Stomach (tissue), 9 donors: Measurements from ENCODE around the gene PANK2. TPM values are rescaled to one million over a fixed set of nuclear protein-coding genes. Genes with fewer than 3 reads are reported as not detected.
"Not testable (repeated sequence)": the region's sequence is repeated elsewhere in the genome, so short reads cannot be mapped to it uniquely, and the experiment has no call there.

Source experiments
- DNase-seq, 2 donors: peaks; one replicate each; pipeline versions ENCODE4 v3.0.0 to v3.0.0-alpha.2; 2013 to 2019
- H3K27ac ChIP-seq, 5 donors: fragments of 200-600 bp in 4 of 5; sonication (generic) in 4 of 5; one replicate each; pipeline ENCODE4 v1.5.1; 2013 to 2019; ENCODE audit warnings: mild to moderate bottlenecking in 1 of 5, moderate library complexity in 1 of 5
- H3K27me3 ChIP-seq, 3 donors: fragments of 200-600 bp; sonication (generic); one replicate each; pipeline ENCODE4 v1.5.1; 2017 to 2019; ENCODE audit warnings: mixed run types in 1 of 3
- H3K36me3 ChIP-seq, 4 donors: fragments of 200-600 bp; sonication (generic); 1 replicate in 3 of 4; 2 replicates in 1 of 4; pipeline ENCODE4 v1.5.1; 2016 to 2019
- H3K4me1 ChIP-seq, 4 donors: fragments of 200-600 bp; sonication (generic); one replicate each; pipeline ENCODE4 v1.5.1; 2016 to 2019
- H3K4me3 ChIP-seq, 4 donors: fragments of 200-600 bp; sonication (generic) in 3 of 4; one replicate each; pipeline ENCODE4 v1.5.1; 2016 to 2019; ENCODE audit warnings: mild to moderate bottlenecking in 1 of 4
- H3K9me3 ChIP-seq, 4 donors: fragments of 200-600 bp; sonication (generic); one replicate each; pipeline ENCODE4 v1.5.1; 2016 to 2019
- EP300 ChIP-seq: sonication (generic); formaldehyde crosslinking; IDR thresholded peaks from one replicate; pipeline ENCODE4 v1.6.1; 2017; ENCODE audit warnings: antibody characterized with exemption
- POLR2A ChIP-seq, 4 donors: fragments of 450-650 bp; IDR thresholded peaks; one replicate each; pipeline ENCODE4 v1.6.1; 2016; ENCODE audit warnings: antibody characterized with exemption in 4 of 4, control low read depth in 2 of 4, mild to moderate bottlenecking in 1 of 4, moderate library complexity in 1 of 4
- POLR2AphosphoS5 ChIP-seq, 3 donors: sonication (generic); formaldehyde crosslinking; IDR thresholded peaks; one replicate each; pipeline ENCODE4 v1.6.1; 2016; ENCODE audit warnings: antibody characterized with exemption in 3 of 3
- WGBS, 5 donors: extraction: QIAGEN DNeasy Blood & Tissue Kit in 3 of 5; methylation state at CpG; one replicate each; pipeline versions ENCODE4 v1.1.5 to v1.1.7; 2013 to 2018; 5-methylcytosine and 5-hydroxymethylcytosine counted together
- intact Hi-C: fragments of 100-400 bp; cut with DNase I; formaldehyde crosslinking; loops from one replicate; pipeline ENCODE4 v1.15.1; 2023; ENCODE audit warnings: low total_unique reads
- polyA plus RNA-seq, 3 donors: library from polyadenylated mRNA; stranded (reverse); fragments of 200-250 nt; gene quantifications; one replicate each; pipeline ENCODE4 v1.2.3, GENCODE V29; 2013
- total RNA-seq, 5 donors: library from RNA; depleted of rRNA; stranded (reverse); fragments of >200 nt; gene quantifications; one replicate each; pipeline versions ENCODE4 v1.1.0 to v1.2.3, GENCODE V29; 2014 to 2016
- TF ChIP-seq, protein P1 (sequence below), 7 experiments: fragments of 450-650 bp in 4 of 7; fragments of 200-600 bp in 3 of 7; sonication (generic) in 3 of 7; IDR thresholded peaks; one replicate each; pipeline ENCODE4 v1.5.1; 2016 to 2019; ENCODE audit warnings: antibody characterized with exemption in 7 of 7, control low read depth in 2 of 7, mild to moderate bottlenecking in 1 of 7
- donor health status: healthy with polysubstance abuse.
- donor health status: Bipolar disorder and iron deficiency.
- donor health status: healthy.

Gene PANK2
- total and polyA plus RNA-seq, 8 donors = 8.8 to 68.4 (median 26.8) TPM

DNA sequence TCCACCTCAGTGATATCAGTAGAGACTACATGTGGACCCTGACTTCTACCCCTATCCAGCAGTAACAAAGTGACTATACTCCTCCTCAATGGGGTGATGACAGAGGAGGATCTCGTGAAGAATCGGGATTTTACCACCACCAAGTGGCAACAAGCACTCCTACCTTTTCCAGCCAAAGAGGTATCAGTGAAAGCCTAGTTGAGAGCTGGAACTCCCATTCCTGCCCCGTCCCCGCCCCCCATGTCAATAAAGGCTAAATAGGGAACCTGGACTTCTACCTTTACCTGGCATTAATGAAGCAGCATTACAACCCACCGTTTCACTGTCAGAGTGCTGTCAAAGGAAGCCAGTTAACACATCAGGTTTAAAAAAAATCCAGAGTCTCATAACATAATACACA lies 80.8 kb downstream of the PANK2 start:
- Histone ChIP-seq H3K9me3 (no peaks in the 10 kb centered on the region), H3K27me3 (no peaks in the 10 kb centered on the region), H3K4me1 (peaks cover 0 to 3% (median 0%) of the 10 kb centered on the region in 4 donors), H3K4me3 (no peak overlapping the region), H3K27ac (no peak overlapping the region), H3K36me3 (peaks cover 0 to 8% (median 0%) of the 10 kb centered on the region in 4 donors)
- WGBS, 5 donors = 73 to 85% (median 78%) methylated on average over 5 of the region's 5 CpGs
- DNase-seq = no peak
- TF ChIP-seq POLR2A (IDR thresholded peaks at IDR 0.05) (no peak), EP300 (no peak), POLR2AphosphoS5 (IDR thresholded peaks at IDR 0.05) (no peak)
- intact Hi-C loops = no loop called here

DNA sequence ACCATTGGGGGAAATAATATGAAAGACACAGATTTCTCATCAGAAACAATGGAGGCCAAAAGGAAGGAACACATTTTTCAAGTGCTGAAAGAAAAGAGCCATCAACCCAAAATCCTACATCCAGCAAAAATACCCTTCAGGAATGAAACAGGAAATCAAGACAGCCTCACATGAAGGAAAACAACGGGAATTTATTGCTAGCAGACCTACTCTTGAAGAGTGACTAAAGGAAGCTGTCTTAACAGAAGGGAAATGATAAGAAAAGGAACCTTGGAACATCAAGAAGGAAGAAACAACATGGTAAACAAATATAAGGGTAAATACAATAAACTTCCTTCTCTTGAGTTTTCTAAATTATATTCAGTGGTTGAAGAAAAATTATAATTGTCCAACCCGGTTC lies 82.0 kb downstream of the PANK2 start:
- H3K4me3 ChIP-seq = no peak overlapping the region
- intact Hi-C loops = no loop called here
- TF ChIP-seq POLR2AphosphoS5 (IDR thresholded peaks at IDR 0.05) = no peak
- no peak for TF ChIP-seq POLR2A (IDR thresholded peaks at IDR 0.05)
- no peak for TF ChIP-seq EP300
- TF ChIP-seq, protein P1, sequence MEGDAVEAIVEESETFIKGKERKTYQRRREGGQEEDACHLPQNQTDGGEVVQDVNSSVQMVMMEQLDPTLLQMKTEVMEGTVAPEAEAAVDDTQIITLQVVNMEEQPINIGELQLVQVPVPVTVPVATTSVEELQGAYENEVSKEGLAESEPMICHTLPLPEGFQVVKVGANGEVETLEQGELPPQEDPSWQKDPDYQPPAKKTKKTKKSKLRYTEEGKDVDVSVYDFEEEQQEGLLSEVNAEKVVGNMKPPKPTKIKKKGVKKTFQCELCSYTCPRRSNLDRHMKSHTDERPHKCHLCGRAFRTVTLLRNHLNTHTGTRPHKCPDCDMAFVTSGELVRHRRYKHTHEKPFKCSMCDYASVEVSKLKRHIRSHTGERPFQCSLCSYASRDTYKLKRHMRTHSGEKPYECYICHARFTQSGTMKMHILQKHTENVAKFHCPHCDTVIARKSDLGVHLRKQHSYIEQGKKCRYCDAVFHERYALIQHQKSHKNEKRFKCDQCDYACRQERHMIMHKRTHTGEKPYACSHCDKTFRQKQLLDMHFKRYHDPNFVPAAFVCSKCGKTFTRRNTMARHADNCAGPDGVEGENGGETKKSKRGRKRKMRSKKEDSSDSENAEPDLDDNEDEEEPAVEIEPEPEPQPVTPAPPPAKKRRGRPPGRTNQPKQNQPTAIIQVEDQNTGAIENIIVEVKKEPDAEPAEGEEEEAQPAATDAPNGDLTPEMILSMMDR (IDR thresholded peaks at IDR 0.05) = no peak
- peaks cover 0 to 3% (median under 1%) of the 10 kb centered on the region in 4 donors for H3K4me1 ChIP-seq
- H3K27me3 ChIP-seq = no peaks in the 10 kb centered on the region
- peaks cover 0 to 8% (median 2%) of the 10 kb centered on the region in 4 donors for H3K36me3 ChIP-seq
- 64 to 91% (median 80%) methylated on average over 2 of the region's 2 CpGs for WGBS, 5 donors
- H3K27ac ChIP-seq = no peak overlapping the region
- no peak for DNase-seq
- H3K9me3 ChIP-seq = no peaks in the 10 kb centered on the region

DNA sequence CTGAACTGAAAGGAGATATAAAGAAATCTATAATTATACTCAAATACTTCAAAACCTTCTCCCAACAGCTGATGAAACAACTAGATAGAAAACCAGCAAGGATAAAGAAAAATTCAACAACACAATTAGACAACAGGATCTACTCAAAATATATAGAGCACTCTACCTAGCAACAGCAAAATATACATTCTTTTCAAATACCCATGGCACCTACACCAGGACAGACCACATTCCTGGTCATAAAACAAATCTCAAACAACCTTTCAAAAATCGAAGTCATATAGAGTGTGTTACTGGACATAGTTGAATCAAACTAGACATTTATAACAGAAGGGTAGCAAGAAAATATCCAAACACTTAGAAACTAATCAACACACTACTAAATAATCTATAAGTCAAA lies 83.0 kb downstream of the PANK2 start:
- WGBS, 5 donors = 93 to 97% (median 95%) methylated on average over 1 of the region's 1 CpG
- no peaks in the 10 kb centered on the region for H3K27me3 ChIP-seq
- intact Hi-C loops = no loop called here
- DNase-seq = no peak
- H3K4me1 ChIP-seq = peaks cover 0 to 6% (median 1%) of the 10 kb centered on the region in 4 donors
- H3K27ac ChIP-seq = no peak overlapping the region
- H3K36me3 ChIP-seq = peaks cover 0 to 8% (median 2%) of the 10 kb centered on the region in 4 donors
- H3K9me3 ChIP-seq = no peaks in the 10 kb centered on the region
- H3K4me3 ChIP-seq = no peak overlapping the region
- no peak for TF ChIP-seq POLR2AphosphoS5 (IDR thresholded peaks at IDR 0.05)
- TF ChIP-seq POLR2A (IDR thresholded peaks at IDR 0.05) = no peak
- TF ChIP-seq, protein P1 (IDR thresholded peaks at IDR 0.05) = no peak
- TF ChIP-seq EP300 = no peak

DNA sequence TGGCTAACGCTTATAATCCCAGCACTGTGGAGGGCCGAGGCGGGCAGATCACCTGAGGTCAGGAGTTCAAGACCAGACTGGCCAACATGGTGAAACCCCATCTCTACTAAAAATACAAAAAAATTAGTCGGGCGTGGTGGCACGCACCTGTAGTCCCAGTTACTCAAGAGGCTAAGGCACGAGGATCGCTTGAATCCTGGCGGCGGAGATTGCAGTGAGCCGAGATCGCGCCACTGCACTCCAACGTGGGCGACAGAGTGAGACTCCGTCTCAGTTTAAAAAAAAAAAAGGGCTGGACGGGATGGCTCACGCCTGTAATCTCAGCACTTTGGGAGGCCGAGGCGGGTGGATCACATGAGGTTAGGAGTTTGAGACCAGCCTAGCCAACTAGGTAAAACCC lies 83.4 kb downstream of the PANK2 start:
- H3K4me3 ChIP-seq, H3K9me3 ChIP-seq, DNase-seq, intact Hi-C loops, H3K36me3 ChIP-seq, H3K4me1 ChIP-seq, H3K27ac ChIP-seq, H3K27me3 ChIP-seq: not testable (repeated sequence)
- WGBS, 5 donors = 96 to 98% (median 97%) methylated on average over 20 of the region's 20 CpGs

DNA sequence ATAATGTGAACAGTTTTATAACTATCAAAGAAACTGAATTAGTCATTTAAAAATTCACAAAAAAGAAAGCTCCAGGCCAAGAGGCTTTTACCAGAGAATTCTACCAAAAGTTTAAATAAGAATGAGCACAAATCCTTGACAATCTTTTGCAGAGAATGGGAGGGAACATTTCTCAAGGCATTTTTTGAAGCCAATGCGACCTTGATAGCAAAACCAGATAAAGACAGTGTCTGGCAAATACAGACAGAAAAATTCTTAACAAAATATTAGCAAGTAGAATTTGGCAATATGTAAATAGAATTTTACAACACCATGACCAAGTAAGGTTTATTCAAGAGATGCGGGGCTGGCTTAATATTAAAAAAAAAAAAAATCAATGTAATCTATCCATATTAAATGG lies 84.5 kb downstream of the PANK2 start:
- Histone ChIP-seq H3K9me3 (no peaks in the 10 kb centered on the region), H3K27me3 (no peaks in the 10 kb centered on the region), H3K4me3 (no peak overlapping the region), H3K36me3 (peaks cover 0 to 4% (median 0%) of the 10 kb centered on the region in 4 donors), H3K27ac (no peak overlapping the region), H3K4me1 (peaks cover 0 to 6% (median 1%) of the 10 kb centered on the region in 4 donors)
- WGBS, 5 donors = 58 to 74% (median 72%) methylated on average over 2 of the region's 2 CpGs
- DNase-seq = no peak
- intact Hi-C loops = no loop called here
- TF ChIP-seq, protein P1 (IDR thresholded peaks at IDR 0.05) = no peak
- TF ChIP-seq POLR2AphosphoS5 (IDR thresholded peaks at IDR 0.05) = no peak
- no peak for TF ChIP-seq EP300
- TF ChIP-seq POLR2A (IDR thresholded peaks at IDR 0.05) = no peak
